H9 (cell line): Measurements from ENCODE around the gene PARD3. TPM values are rescaled to one million over a fixed set of nuclear protein-coding genes. Genes with fewer than 3 reads are reported as not detected.

Experiments used
- DNase-seq: peaks from one replicate; pipeline ENCODE4 v3.0.0-alpha.2; 2017
- H2AFZ ChIP-seq: one replicate; pipeline ENCODE4 v1.6.1; 2013; ENCODE audit warnings: mild to moderate bottlenecking, low read length, control low read depth, moderate library complexity
- H2AK5ac ChIP-seq: 2 replicates; pipeline ENCODE4 v1.6.1; 2013; ENCODE audit warnings: low read length, control low read depth, mixed read lengths; ENCODE audit not compliant: insufficient read length
- H2BK120ac ChIP-seq: one replicate; pipeline ENCODE4 v1.6.1; 2013; ENCODE audit warnings: low read depth, mild to moderate bottlenecking, low read length, control low read depth, inconsistent platforms; ENCODE audit not compliant: poor library complexity, severe bottlenecking
- H2BK12ac ChIP-seq: 2 replicates; pipeline ENCODE4 v1.6.1; 2013; ENCODE audit warnings: low read length, control low read depth, mixed read lengths, low read depth; ENCODE audit not compliant: insufficient read length
- H2BK15ac ChIP-seq: 2 replicates; pipeline ENCODE4 v1.6.1; 2013; ENCODE audit warnings: low read depth, low read length, control low read depth
- H2BK20ac ChIP-seq: one replicate; pipeline ENCODE4 v1.6.1; 2013; ENCODE audit warnings: low read depth, mild to moderate bottlenecking, low read length, control low read depth, inconsistent platforms; ENCODE audit not compliant: poor library complexity, severe bottlenecking
- H2BK5ac ChIP-seq: 2 replicates; pipeline ENCODE4 v1.6.1; 2013; ENCODE audit warnings: low read length, control low read depth, mixed read lengths; ENCODE audit not compliant: insufficient read length
- H3K14ac ChIP-seq: 2 replicates; pipeline ENCODE4 v1.6.1; 2013; ENCODE audit warnings: low read length, control low read depth; ENCODE audit not compliant: insufficient read depth
- H3K18ac ChIP-seq: 2 replicates; pipeline ENCODE4 v1.6.1; 2013; ENCODE audit warnings: low read depth, mild to moderate bottlenecking, mixed read lengths, low read length, control low read depth; ENCODE audit not compliant: insufficient read length
- H3K23ac ChIP-seq: 2 replicates; pipeline ENCODE4 v1.6.1; 2013; ENCODE audit warnings: low read length, control low read depth, mixed read lengths, low read depth; ENCODE audit not compliant: insufficient read length
- H3K23me2 ChIP-seq: 2 replicates; pipeline ENCODE4 v1.6.1; 2013; ENCODE audit warnings: low read depth, mild to moderate bottlenecking, mixed read lengths, low read length, control low read depth; ENCODE audit not compliant: insufficient read length, poor library complexity, severe bottlenecking
- H3K27ac ChIP-seq: 2 replicates; pipeline ENCODE4 v1.5.1; 2013; ENCODE audit warnings: low read length, control low read depth, mixed read lengths, low read depth; ENCODE audit not compliant: insufficient read length
- H3K27me3 ChIP-seq: 2 replicates; pipeline ENCODE4 v1.6.1; 2013; ENCODE audit warnings: low read length, control low read depth, inconsistent platforms; ENCODE audit not compliant: insufficient read depth
- H3K4ac ChIP-seq: 2 replicates; pipeline ENCODE4 v1.6.1; 2013; ENCODE audit warnings: low read depth, mild to moderate bottlenecking, control low read depth, inconsistent platforms, low read length, moderate library complexity
- H3K4me1 ChIP-seq: 2 replicates; pipeline ENCODE4 v1.6.1; 2013; ENCODE audit warnings: low read length, control low read depth, inconsistent platforms; ENCODE audit not compliant: insufficient read depth
- H3K4me2 ChIP-seq: 2 replicates; pipeline ENCODE4 v1.6.1; 2013; ENCODE audit warnings: low read length, control low read depth, mixed read lengths; ENCODE audit not compliant: insufficient read length, insufficient read depth
- H3K56ac ChIP-seq: 2 replicates; pipeline ENCODE4 v1.6.1; 2013; ENCODE audit warnings: low read depth, mild to moderate bottlenecking, mixed read lengths, low read length, control low read depth; ENCODE audit not compliant: insufficient read length
- H3K79me1 ChIP-seq: 2 replicates; pipeline ENCODE4 v1.6.1; 2013; ENCODE audit warnings: low read depth, mild to moderate bottlenecking, moderate library complexity, low read length, control low read depth, inconsistent platforms; ENCODE audit not compliant: insufficient read depth, poor library complexity, severe bottlenecking
- H3K79me2 ChIP-seq: 2 replicates; pipeline ENCODE4 v1.6.1; 2013; ENCODE audit warnings: low read length, control low read depth, inconsistent platforms; ENCODE audit not compliant: insufficient read depth
- H3K9ac ChIP-seq: 2 replicates; pipeline ENCODE4 v1.6.1; 2013; ENCODE audit warnings: low read length, control low read depth, mixed read lengths; ENCODE audit not compliant: insufficient read length; ENCODE audit errors: extremely low read depth
- H3K9me3 ChIP-seq: one replicate; pipeline ENCODE4 v1.6.1; 2013; ENCODE audit warnings: low read depth, low read length, inconsistent platforms; ENCODE audit not compliant: control insufficient read depth
- H3T11ph ChIP-seq: one replicate; pipeline ENCODE4 v1.6.1; 2013; ENCODE audit warnings: mild to moderate bottlenecking, low read length, control low read depth, inconsistent platforms
- H4K20me1 ChIP-seq: one replicate; pipeline ENCODE4 v1.6.1; 2013; ENCODE audit not compliant: control insufficient read depth, insufficient read length, insufficient read depth
- H4K5ac ChIP-seq: 2 replicates; pipeline ENCODE4 v1.6.1; 2013; ENCODE audit warnings: low read depth, mild to moderate bottlenecking, mixed read lengths, low read length, control low read depth; ENCODE audit not compliant: insufficient read length
- H4K8ac ChIP-seq: replicated peaks from 2 replicates; pipeline ENCODE4 v1.6.1; 2013; ENCODE audit warnings: low read length, control low read depth, mixed read lengths, low read depth; ENCODE audit not compliant: insufficient read length
- H4K91ac ChIP-seq: 2 replicates; pipeline ENCODE4 v1.6.1; 2013; ENCODE audit warnings: low read depth, mild to moderate bottlenecking, moderate library complexity, mixed read lengths, low read length, control low read depth; ENCODE audit not compliant: insufficient read length
- H3K27ac Mint-ChIP-seq, 3 experiments: 2 replicates in 2 of 3; 3 replicates in 1 of 3; pipeline ENCODE4 v1.8.0; 2020 to 2021; ENCODE audit warnings: mixed read lengths in 3 of 3, mild to moderate bottlenecking in 1 of 3, moderate library complexity in 1 of 3
- H3K27me3 Mint-ChIP-seq: 2 replicates; pipeline ENCODE4 v1.8.0; 2021; ENCODE audit warnings: low read depth, mild to moderate bottlenecking, moderate library complexity, mixed read lengths
- H3K36me3 Mint-ChIP-seq, 3 experiments: 2 replicates in 2 of 3; 3 replicates in 1 of 3; pipeline ENCODE4 v1.8.0; 2020 to 2021; ENCODE audit warnings: low read depth in 3 of 3, mixed read lengths in 3 of 3; ENCODE audit not compliant: insufficient read depth in 1 of 3
- H3K4me1 Mint-ChIP-seq, 2 experiments: 2 replicates each; pipeline ENCODE4 v1.8.0; 2020; ENCODE audit warnings: mixed read lengths in 2 of 2
- H3K4me3 Mint-ChIP-seq, 2 experiments: 2 replicates in 1 of 2; 3 replicates in 1 of 2; pipeline ENCODE4 v1.8.0; 2020 to 2021; ENCODE audit warnings: mild to moderate bottlenecking in 2 of 2, mixed read lengths in 2 of 2, moderate library complexity in 1 of 2
- H3K9me3 Mint-ChIP-seq, 2 experiments: 2 replicates in 1 of 2; 3 replicates in 1 of 2; pipeline ENCODE4 v1.8.0; 2020; ENCODE audit warnings: mild to moderate bottlenecking in 2 of 2, mixed read lengths in 2 of 2, moderate library complexity in 1 of 2
- WGBS: extraction: QIAGEN DNeasy Blood & Tissue Kit; methylation state at CpG from one replicate; pipeline ENCODE4 v1.1.7; 2013; ENCODE audit warnings: missing lambda C conversion rate, low lambda C conversion rate, mixed read lengths; ENCODE audit not compliant: insufficient read length; ENCODE audit errors: extremely low coverage; 5-methylcytosine and 5-hydroxymethylcytosine counted together
- total RNA-seq: library from RNA; stranded (reverse); gene quantifications from 2 replicates; pipeline ENCODE4 v1.2.1, GENCODE V29; 2021
- TF ChIP-seq, protein P1 (sequence below): fragments of 200-600 bp; sonication (generic); conservative IDR thresholded peaks from 3 replicates; pipeline ENCODE4 v1.8.0; 2021; ENCODE audit warnings: antibody characterized with exemption, mild to moderate bottlenecking

PARD3 gene
- total RNA-seq, 1 experiment from 2014 or later, result 44.7 TPM

DNA sequence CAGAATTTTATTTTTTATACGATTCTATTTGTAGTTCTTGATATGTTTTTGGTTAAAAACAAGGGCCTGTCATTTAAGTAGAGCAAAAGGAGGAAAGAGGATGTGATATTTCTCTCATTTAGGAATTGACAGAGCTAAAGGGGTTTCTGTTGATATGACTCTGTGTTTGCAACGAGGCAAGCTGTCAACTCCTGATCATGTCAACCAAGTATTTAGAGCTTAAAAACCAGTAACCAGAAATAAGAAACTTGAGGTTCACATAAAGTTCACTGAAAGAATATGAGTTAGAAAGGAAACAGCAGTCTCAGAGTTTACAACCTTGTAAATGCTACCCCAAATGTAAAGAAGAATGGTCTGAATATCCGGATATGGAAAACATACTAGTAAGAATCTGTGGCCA lies 434.2 kb downstream of the PARD3 start:
- WGBS, result no CpG with 5 or more reads among the region's 3 CpGs
- H3K36me3 Mint-ChIP-seq, result peaks cover 7 to 18% (median 7%) of the 10 kb centered on the region in 3 experiments; a peak in 5 of 7 replicates
- no peak overlapping the region for H2AK5ac ChIP-seq
- no peak overlapping the region for H3K4me3 Mint-ChIP-seq
- H3K23me2 ChIP-seq, result no peaks in the 10 kb centered on the region
- no peak overlapping the region for H2BK12ac ChIP-seq
- no peak overlapping the region for H3T11ph ChIP-seq
- H3K4me1 ChIP-seq, result no peaks in the 10 kb centered on the region
- H4K20me1 ChIP-seq, result no peaks in the 10 kb centered on the region
- H3K18ac ChIP-seq, result no peak overlapping the region
- no peak overlapping the region for H3K14ac ChIP-seq
- no peaks in the 10 kb centered on the region for H3K9me3 ChIP-seq
- H2AFZ ChIP-seq, result no peak overlapping the region
- H3K23ac ChIP-seq, result no peak overlapping the region
- TF ChIP-seq, protein P1, sequence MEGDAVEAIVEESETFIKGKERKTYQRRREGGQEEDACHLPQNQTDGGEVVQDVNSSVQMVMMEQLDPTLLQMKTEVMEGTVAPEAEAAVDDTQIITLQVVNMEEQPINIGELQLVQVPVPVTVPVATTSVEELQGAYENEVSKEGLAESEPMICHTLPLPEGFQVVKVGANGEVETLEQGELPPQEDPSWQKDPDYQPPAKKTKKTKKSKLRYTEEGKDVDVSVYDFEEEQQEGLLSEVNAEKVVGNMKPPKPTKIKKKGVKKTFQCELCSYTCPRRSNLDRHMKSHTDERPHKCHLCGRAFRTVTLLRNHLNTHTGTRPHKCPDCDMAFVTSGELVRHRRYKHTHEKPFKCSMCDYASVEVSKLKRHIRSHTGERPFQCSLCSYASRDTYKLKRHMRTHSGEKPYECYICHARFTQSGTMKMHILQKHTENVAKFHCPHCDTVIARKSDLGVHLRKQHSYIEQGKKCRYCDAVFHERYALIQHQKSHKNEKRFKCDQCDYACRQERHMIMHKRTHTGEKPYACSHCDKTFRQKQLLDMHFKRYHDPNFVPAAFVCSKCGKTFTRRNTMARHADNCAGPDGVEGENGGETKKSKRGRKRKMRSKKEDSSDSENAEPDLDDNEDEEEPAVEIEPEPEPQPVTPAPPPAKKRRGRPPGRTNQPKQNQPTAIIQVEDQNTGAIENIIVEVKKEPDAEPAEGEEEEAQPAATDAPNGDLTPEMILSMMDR, result no peak
- H4K5ac ChIP-seq, result no peak overlapping the region
- H3K27me3 ChIP-seq, result no peaks in the 10 kb centered on the region
- no peak overlapping the region for H3K27ac Mint-ChIP-seq
- no peak overlapping the region for H4K91ac ChIP-seq
- H3K56ac ChIP-seq, result no peak overlapping the region
- H3K27ac ChIP-seq, result no peak overlapping the region
- H3K79me1 ChIP-seq, result no peaks in the 10 kb centered on the region
- H3K4me2 ChIP-seq, result no peak overlapping the region
- no peak for DNase-seq
- no peak overlapping the region for H2BK120ac ChIP-seq
- no peak overlapping the region for H2BK5ac ChIP-seq
- no peak overlapping the region for H2BK20ac ChIP-seq
- no peaks in the 10 kb centered on the region for H3K27me3 Mint-ChIP-seq
- no peak overlapping the region for H4K8ac ChIP-seq
- H3K9me3 Mint-ChIP-seq, result no peaks in the 10 kb centered on the region
- H3K4ac ChIP-seq, result no peak overlapping the region
- H3K9ac ChIP-seq, result no peak overlapping the region
- no peaks in the 10 kb centered on the region for H3K79me2 ChIP-seq
- peaks cover 18 to 20% of the 10 kb centered on the region in 2 experiments for H3K4me1 Mint-ChIP-seq
- no peak overlapping the region for H2BK15ac ChIP-seq
